ENCODE results near the gene CA14.

- TF ChIP-seq CTCF (IDR thresholded peaks at IDR 0.05 in 8 of 11, conservative IDR thresholded peaks at IDR 0.05 in 3 of 11) = no peak
- TF ChIP-seq POLR2AphosphoS5 (IDR thresholded peaks at IDR 0.05) = no peak
- TF ChIP-seq POLR2A (IDR thresholded peaks at IDR 0.05) = no peak
Observed at GRCh38 chr1:150288382-150288781, 30.8 kb downstream of the CA14 start.

Measured in spleen (tissue), 7 donors.